ENCODE measurements around the gene POLH.
"Not testable (repeated sequence)": the region's sequence is repeated elsewhere in the genome, so short reads cannot be mapped to it uniquely, and the experiment has no call there.

POLH gene

DNA sequence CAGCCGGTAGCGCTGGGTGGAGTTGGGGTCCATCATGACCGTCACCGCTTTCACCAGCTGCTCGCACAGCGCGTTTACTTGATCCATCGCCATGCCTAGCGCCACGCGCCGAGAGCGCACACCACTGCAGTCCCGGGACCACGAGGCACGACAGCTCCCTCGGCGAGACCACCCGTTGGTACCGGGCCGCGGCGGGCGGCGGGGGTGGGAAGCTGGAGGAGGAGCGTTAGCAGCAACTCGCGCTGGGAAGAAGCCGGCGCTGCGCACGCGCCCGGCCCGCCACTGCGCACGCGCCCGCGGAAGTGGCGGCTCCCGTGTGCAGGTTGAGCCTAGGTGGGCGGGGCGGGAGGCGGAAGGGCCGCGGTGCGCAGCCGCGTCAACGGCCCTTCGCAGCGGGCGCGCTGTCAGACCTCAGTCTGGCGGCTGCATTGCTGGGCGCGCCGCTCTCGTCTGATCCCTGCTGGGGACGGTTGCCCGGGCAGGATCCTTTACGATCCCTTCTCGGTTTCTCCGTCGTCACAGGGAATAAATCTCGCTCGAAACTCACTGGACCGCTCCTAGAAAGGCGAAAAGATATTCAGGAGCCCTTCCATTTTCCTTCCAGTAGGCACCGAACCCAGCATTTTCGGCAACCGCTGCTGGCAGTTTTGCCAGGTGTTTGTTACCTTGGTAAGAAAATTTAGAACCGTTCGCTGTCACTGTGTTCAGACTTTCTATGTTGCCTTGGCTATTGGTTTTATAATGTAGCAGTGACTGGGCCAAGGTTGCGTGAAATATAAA is at the start of gene POLH, which contains the start of gene XPO5:
Gene POLH, plus strand, starts transcription at position 414 of the 780 bp plus-strand sequence. CDS start 6,135 bp downstream, outside the sequence.
Gene XPO5, minus strand, starts transcription at position 267 of the 780 bp plus-strand sequence. Its CDS starts 174 bp downstream, at position 93.
- peak; percentile 96 for DNase-seq (ENCODE audit: low spot score)
- POLR2A ChIA-PET (ENCODE audit: low non-redundant PET), result no interaction called here
- TF ChIP-seq, protein P1, sequence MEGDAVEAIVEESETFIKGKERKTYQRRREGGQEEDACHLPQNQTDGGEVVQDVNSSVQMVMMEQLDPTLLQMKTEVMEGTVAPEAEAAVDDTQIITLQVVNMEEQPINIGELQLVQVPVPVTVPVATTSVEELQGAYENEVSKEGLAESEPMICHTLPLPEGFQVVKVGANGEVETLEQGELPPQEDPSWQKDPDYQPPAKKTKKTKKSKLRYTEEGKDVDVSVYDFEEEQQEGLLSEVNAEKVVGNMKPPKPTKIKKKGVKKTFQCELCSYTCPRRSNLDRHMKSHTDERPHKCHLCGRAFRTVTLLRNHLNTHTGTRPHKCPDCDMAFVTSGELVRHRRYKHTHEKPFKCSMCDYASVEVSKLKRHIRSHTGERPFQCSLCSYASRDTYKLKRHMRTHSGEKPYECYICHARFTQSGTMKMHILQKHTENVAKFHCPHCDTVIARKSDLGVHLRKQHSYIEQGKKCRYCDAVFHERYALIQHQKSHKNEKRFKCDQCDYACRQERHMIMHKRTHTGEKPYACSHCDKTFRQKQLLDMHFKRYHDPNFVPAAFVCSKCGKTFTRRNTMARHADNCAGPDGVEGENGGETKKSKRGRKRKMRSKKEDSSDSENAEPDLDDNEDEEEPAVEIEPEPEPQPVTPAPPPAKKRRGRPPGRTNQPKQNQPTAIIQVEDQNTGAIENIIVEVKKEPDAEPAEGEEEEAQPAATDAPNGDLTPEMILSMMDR (conservative IDR thresholded peaks at IDR 0.05; ENCODE audit: low read depth), result peak; percentile 31
- peak within 1 kb of the TSS; percentile 94 for H3K27ac ChIP-seq
- CTCF ChIA-PET, result interaction anchor here (0.6 to 0.7 kb wide), 2 partner anchors 17 to 26 kb away, joined by 3 to 5 read pairs; no protein-coding TSS in a partner anchor

DNA sequence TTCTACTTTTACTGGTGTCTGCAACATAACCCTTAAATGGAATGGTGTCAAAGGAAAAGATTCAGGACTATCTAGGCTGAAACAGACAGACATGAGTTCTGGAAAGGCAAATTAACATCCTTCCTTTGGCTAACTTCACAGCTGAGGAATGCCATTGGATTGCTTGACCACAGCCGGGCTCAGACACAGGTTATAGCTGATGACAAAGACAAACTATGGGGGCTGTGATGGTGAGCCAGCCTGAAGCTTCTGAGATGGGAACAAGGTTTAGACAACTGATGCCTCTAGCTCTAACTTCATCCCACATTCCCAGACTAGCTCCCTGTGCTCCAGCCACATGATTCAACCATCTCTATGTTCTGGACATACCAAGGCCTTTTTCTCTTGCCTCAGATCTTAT is 43.8 kb upstream of the POLH start:
- CTCF ChIA-PET, result no interaction called here
- POLR2A ChIA-PET (ENCODE audit: low non-redundant PET), result interaction anchor here (0.6 kb wide), 1 partner anchor 32 kb away, joined by 3 read pairs; no protein-coding TSS in a partner anchor
- H3K27ac ChIP-seq, result no peak overlapping the region
- no peak for DNase-seq (ENCODE audit: low spot score)
- TF ChIP-seq, protein P1 (conservative IDR thresholded peaks at IDR 0.05; ENCODE audit: low read depth), result no peak

DNA sequence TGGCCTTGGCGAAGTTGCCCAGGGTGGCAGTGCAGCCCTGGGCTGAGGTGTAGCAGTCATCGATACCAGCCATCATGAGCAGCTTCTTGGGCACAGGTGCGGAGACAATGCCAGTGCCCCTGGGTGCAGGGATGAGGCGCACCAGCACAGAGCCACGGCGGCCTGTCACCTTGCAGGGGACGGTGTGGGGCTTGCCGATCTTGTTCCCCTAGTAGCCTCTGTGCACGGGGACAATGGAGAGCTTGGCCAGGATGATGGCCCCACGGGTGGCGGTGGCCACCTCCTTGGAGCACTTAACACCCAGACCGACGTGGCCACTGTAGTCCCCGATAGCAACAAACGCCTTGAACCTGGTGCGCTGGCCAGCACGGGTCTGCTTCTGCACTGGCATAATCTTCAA is 37.0 kb upstream of the POLH start:
- DNase-seq (ENCODE audit: low spot score); POLR2A ChIA-PET (ENCODE audit: low non-redundant PET); H3K27ac ChIP-seq: not testable (repeated sequence)
- CTCF ChIA-PET, result interaction anchor here (0.6 kb wide), 1 partner anchor 20 kb away, joined by 4 read pairs; no protein-coding TSS in a partner anchor

DNA sequence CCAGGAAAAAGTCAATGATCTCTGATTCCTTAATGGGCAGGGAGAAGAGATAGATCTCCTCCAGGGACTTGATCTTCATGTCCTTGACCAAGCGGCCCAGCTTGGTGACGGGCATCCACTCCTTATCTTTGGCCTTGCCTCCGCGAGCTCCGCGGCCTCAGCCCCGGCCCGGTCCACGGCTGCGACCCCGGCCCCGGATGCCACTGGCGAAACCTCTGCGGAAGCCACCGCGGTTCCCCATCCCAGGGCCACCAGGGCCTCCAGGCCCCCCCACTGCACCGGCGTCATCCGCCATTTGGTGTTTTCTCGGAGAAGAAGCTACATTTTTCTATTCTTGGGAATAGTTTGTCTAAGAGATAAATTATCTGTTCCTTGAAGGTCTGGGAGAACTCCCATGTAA is 36.6 kb upstream of the POLH start:
- CTCF ChIA-PET, result not testable (repeated sequence)

DNA sequence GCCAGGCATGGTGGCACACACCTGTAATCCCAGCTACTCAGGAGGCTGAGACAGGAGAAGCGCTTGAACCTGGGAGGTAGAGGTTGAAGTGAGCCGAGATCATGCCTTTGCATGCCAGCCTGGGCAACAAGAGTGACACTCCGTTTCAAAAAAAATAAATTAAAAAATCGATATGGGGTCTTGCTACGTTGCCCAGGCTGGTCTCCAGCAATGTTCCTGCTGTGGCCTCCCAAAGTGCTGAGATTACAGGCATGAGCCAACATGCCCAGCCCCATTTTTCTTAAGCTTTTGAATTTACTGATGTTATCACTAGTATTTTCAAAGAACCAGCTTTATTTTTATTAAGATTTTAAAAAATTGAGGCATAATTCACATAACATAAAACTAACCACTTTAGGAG is 35.5 kb upstream of the POLH start:
- H3K27ac ChIP-seq, result peak overlapping the region; percentile 18; the same call in 1 of the 2 replicates
- CTCF ChIA-PET, result interaction anchor here (0.7 kb wide), 1 partner anchor 176 kb away, joined by 4 read pairs; no protein-coding TSS in a partner anchor
- TF ChIP-seq, protein P1 (conservative IDR thresholded peaks at IDR 0.05; ENCODE audit: low read depth), result no peak
- DNase-seq (ENCODE audit: low spot score), result no peak
- POLR2A ChIA-PET (ENCODE audit: low non-redundant PET), result no interaction called here

More for the DNA sequence above, 36.6 kb upstream of the POLH start:
- POLR2A ChIA-PET (ENCODE audit: low non-redundant PET); H3K27ac ChIP-seq; DNase-seq (ENCODE audit: low spot score): not testable (repeated sequence)

DNA sequence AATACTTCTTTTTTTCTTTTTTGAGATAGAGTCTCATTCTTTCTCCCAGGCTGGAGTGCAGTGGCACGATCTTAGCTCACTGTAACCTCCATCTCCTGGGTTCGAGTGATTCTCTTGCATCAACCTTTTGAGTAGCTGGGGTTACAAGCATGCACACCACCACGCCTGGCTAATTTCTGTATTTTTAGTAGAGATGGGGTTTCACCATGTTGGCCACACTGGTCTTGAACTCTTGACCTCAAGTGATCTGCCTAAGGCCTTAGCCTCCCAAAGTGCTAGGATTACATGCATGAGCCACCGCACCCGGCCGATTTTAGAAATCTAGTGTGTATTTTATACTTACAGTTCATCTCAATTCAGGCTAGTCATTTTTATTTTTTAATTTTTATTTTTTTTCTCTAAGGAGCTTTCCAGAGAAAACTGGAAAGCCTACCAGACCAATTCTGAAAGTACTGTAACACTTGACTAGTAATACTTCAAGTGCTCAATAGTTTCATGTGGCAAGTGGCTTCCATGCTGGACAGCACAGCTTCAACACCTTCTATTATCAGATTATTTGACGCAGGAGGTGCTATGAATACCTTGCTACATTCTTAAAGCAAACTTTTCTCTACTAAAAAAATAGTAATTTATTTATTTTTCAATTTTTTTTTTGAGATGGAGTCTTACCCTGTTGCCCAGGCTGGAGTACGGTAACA is 34.1 kb upstream of the POLH start:
- ChIA-PET POLR2A (ENCODE audit: low non-redundant PET) (no interaction called here), CTCF (interaction anchor here (0.7 kb wide), 2 partner anchors 215 to 436 kb away, joined by 3 to 5 read pairs; no protein-coding TSS in a partner anchor)
- TF ChIP-seq, protein P1 (conservative IDR thresholded peaks at IDR 0.05; ENCODE audit: low read depth), result no peak
- no peak overlapping the region for H3K27ac ChIP-seq
- no peak for DNase-seq (ENCODE audit: low spot score)

DNA sequence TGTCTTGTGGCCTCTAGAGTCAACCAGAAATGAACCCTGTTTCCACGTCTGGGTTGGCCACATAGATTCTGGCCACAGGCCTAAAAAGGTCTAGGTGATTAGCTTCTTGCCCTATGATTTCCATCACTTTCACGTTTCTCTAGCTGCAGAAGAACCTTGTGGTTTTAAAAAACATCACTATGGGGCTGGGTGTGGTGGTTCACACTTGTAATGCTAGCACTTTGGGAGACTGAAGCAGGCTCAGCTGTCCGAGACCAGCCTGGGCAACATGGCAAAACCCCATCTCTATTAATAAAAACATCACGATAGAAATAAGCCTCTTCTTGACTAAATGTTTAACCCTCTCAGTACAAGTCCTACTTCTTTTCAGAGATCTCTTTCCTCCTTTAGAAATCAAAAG is 31.5 kb upstream of the POLH start:
- TF ChIP-seq, protein P1 (conservative IDR thresholded peaks at IDR 0.05; ENCODE audit: low read depth), result no peak
- H3K27ac ChIP-seq, result no peak overlapping the region
- POLR2A ChIA-PET (ENCODE audit: low non-redundant PET), result no interaction called here
- CTCF ChIA-PET, result no interaction called here
- DNase-seq (ENCODE audit: low spot score), result no peak
